ENCODE measurements around the gene CACNB2.

- no peak for TF ChIP-seq CTCF (IDR thresholded peaks at IDR 0.05; ENCODE audit: low read depth, low read length)
- TF ChIP-seq POLR2A (IDR thresholded peaks at IDR 0.05; ENCODE audit: extremely low read depth, insufficient read length): no peak
These were observed 5.7 kb upstream of the CACNB2 start for GRCh38 chr10:18134509-18134908.

All from NB4 (cell line).